IPS-NIHi7 (cell line): Measurements from ENCODE around the gene GON7.
"Not testable (repeated sequence)": the region's sequence is repeated elsewhere in the genome, so short reads cannot be mapped to it uniquely, and the experiment has no call there.

Experiments used
- DNase-seq: peaks from one replicate; pipeline ENCODE4 v3.0.0; 2012; ENCODE audit warnings: mixed read lengths; ENCODE audit errors: extremely low spot score

The GON7 gene

GRCh38 chr14:93159625-93160352, 47.1 kb downstream of the GON7 start:
- DNase-seq = not testable (repeated sequence)

- DNase-seq = not testable (repeated sequence)
These were observed 48.5 kb downstream of the GON7 start for GRCh38 chr14:93158349-93158748.

GRCh38 chr14:93156693-93157369, 50.0 kb downstream of the GON7 start:
- DNase-seq = no peak

GRCh38 chr14:93155667-93156066, 51.2 kb downstream of the GON7 start:
- DNase-seq = no peak

- no peak for DNase-seq
These were observed 53.7 kb downstream of the GON7 start for GRCh38 chr14:93153121-93153520.
